Right lobe of liver (tissue), 4 donors: ENCODE results near the gene SMC1B.

ENCODE experiments used
- CTCF ChIP-seq, 4 donors: fragments of 200-600 bp in 3 of 4; fragments of 450-650 bp in 1 of 4; IDR thresholded peaks; one replicate each; pipeline versions ENCODE4 v1.5.1 to v1.8.0; 2016 to 2022; ENCODE audit warnings: antibody characterized with exemption in 4 of 4, mild to moderate bottlenecking in 2 of 4
- POLR2A ChIP-seq: fragments of 450-650 bp; IDR thresholded peaks from one replicate; pipeline ENCODE4 v1.6.1; 2017; ENCODE audit warnings: antibody characterized with exemption, mild to moderate bottlenecking
- donor health status: DM: no; HTN: no; CAD: no.
- donor health status: DM: no; HTN: no; CAD: no.
- donor health status: DM: no; HTN: yes; CAD: no.

- TF ChIP-seq CTCF (IDR thresholded peaks at IDR 0.05) (no peak), POLR2A (no peak)
These were observed 40.9 kb upstream of the SMC1B start for GRCh38 chr22:45454275-45454674.
